Neutrophil (primary cell): ENCODE data around the gene HIP1.
"Not testable (repeated sequence)": the region's sequence is repeated elsewhere in the genome, so short reads cannot be mapped to it uniquely, and the experiment has no call there.

ENCODE experiments used
- H3K27ac ChIP-seq: fragments of 200-600 bp; sonication (generic); 2 replicates; pipeline ENCODE4 v1.5.1; 2016; ENCODE audit warnings: mild to moderate bottlenecking, moderate library complexity
- H3K27me3 ChIP-seq: fragments of 200-600 bp; sonication (generic); 2 replicates; pipeline ENCODE4 v1.6.0; 2016; ENCODE audit warnings: mild to moderate bottlenecking
- H3K36me3 ChIP-seq: fragments of 200-600 bp; sonication (generic); 2 replicates; pipeline ENCODE4 v1.5.1; 2017
- H3K4me1 ChIP-seq, 2 experiments: fragments of 200-600 bp in 1 of 2; sonication (generic) in 1 of 2; 1 replicate in 1 of 2; 2 replicates in 1 of 2; pipeline versions ENCODE4 v1.5.1 to v1.6.1; 2013 to 2016; ENCODE audit warnings: low read depth in 1 of 2, low read length in 1 of 2, mild to moderate bottlenecking in 1 of 2, moderate library complexity in 1 of 2; ENCODE audit not compliant: control insufficient read depth in 1 of 2, insufficient read depth in 1 of 2
- H3K4me3 ChIP-seq, 2 experiments: fragments of 200-600 bp in 1 of 2; sonication (generic) in 1 of 2; 1 replicate in 1 of 2; 2 replicates in 1 of 2; pipeline ENCODE4 v1.5.1; 2013 to 2016; ENCODE audit warnings: low read depth in 1 of 2, low read length in 1 of 2, mild to moderate bottlenecking in 1 of 2, moderate library complexity in 1 of 2
- H3K9me3 ChIP-seq: fragments of 200-600 bp; sonication (generic); 2 replicates; pipeline ENCODE4 v1.5.1; 2016
- CTCF ChIP-seq: fragments of 200-600 bp; sonication (generic); IDR thresholded peaks from 2 replicates; pipeline ENCODE4 v1.5.1; 2016; ENCODE audit warnings: antibody characterized with exemption

The HIP1 gene

GRCh38 chr7:75723444-75723843 is 15.3 kb downstream of the HIP1 start:
- Histone ChIP-seq H3K27me3 (no peaks in the 10 kb centered on the region), H3K4me3 (no peak overlapping the region), H3K27ac (no peak overlapping the region), H3K4me1 (no peaks in the 10 kb centered on the region), H3K36me3 (no peaks in the 10 kb centered on the region), H3K9me3 (no peaks in the 10 kb centered on the region)
- TF ChIP-seq CTCF: no peak

GRCh38 chr7:75722373-75722772 is 16.4 kb downstream of the HIP1 start:
- no peak overlapping the region for H3K4me3 ChIP-seq
- H3K9me3 ChIP-seq: no peaks in the 10 kb centered on the region
- no peaks in the 10 kb centered on the region for H3K27me3 ChIP-seq
- H3K27ac ChIP-seq: no peak overlapping the region
- no peaks in the 10 kb centered on the region for H3K4me1 ChIP-seq
- TF ChIP-seq CTCF: no peak
- no peaks in the 10 kb centered on the region for H3K36me3 ChIP-seq

- not testable (repeated sequence) for H3K4me1 ChIP-seq, H3K27ac ChIP-seq, H3K4me3 ChIP-seq, H3K36me3 ChIP-seq, H3K27me3 ChIP-seq, H3K9me3 ChIP-seq
These were observed 16.8 kb downstream of the HIP1 start for GRCh38 chr7:75721922-75722321.

GRCh38 chr7:75721426-75721825 is 17.3 kb downstream of the HIP1 start:
- Histone ChIP-seq H3K4me3 (no peak overlapping the region), H3K9me3 (no peaks in the 10 kb centered on the region), H3K4me1 (no peaks in the 10 kb centered on the region), H3K27ac (no peak overlapping the region), H3K27me3 (no peaks in the 10 kb centered on the region), H3K36me3 (no peaks in the 10 kb centered on the region)
- TF ChIP-seq CTCF: no peak

- Histone ChIP-seq H3K4me3 (no peak overlapping the region), H3K27ac (no peak overlapping the region), H3K27me3 (no peaks in the 10 kb centered on the region), H3K9me3 (no peaks in the 10 kb centered on the region), H3K36me3 (no peaks in the 10 kb centered on the region), H3K4me1 (no peaks in the 10 kb centered on the region)
- no peak for TF ChIP-seq CTCF
These were observed 19.1 kb downstream of the HIP1 start for GRCh38 chr7:75719626-75720025.

- no peaks in the 10 kb centered on the region for H3K4me1 ChIP-seq
- no peaks in the 10 kb centered on the region for H3K27me3 ChIP-seq
- H3K27ac ChIP-seq: no peak overlapping the region
- H3K9me3 ChIP-seq: no peaks in the 10 kb centered on the region
- H3K4me3 ChIP-seq: no peak overlapping the region
- TF ChIP-seq CTCF: no peak
- no peaks in the 10 kb centered on the region for H3K36me3 ChIP-seq
These were observed 20.2 kb downstream of the HIP1 start for GRCh38 chr7:75718390-75719031.

GRCh38 chr7:75717746-75718145 is 21.0 kb downstream of the HIP1 start:
- H3K36me3 ChIP-seq: not testable (repeated sequence)

More at GRCh38 chr7:75717746-75718145, 21.0 kb downstream of the HIP1 start:
- not testable (repeated sequence) for H3K27ac ChIP-seq, H3K9me3 ChIP-seq, H3K4me1 ChIP-seq, H3K4me3 ChIP-seq, H3K27me3 ChIP-seq
